Breast epithelium (tissue), 4 donors: ENCODE data around the gene HSPA4. TPM values are rescaled to one million over a fixed set of nuclear protein-coding genes. Genes with fewer than 3 reads are reported as not detected.

Experiments used
- DNase-seq, 2 donors: peaks; one replicate each; pipeline ENCODE4 v3.0.0-alpha.2; 2019; ENCODE audit warnings: low spot score in 2 of 2
- H3K27ac ChIP-seq, 2 donors: fragments of 200-600 bp; sonication (generic) in 1 of 2; one replicate each; pipeline ENCODE4 v1.5.1; 2016 to 2019; ENCODE audit warnings: mild to moderate bottlenecking in 1 of 2
- H3K27me3 ChIP-seq, 2 donors: fragments of 200-600 bp; sonication (generic) in 1 of 2; one replicate each; pipeline versions ENCODE4 v1.5.1 to v1.6.0; 2017 to 2019; ENCODE audit warnings: control low read depth in 1 of 2, mild to moderate bottlenecking in 1 of 2
- H3K36me3 ChIP-seq: fragments of 200-600 bp; one replicate; pipeline ENCODE4 v1.5.1; 2019
- H3K4me1 ChIP-seq, 2 donors: fragments of 200-600 bp; sonication (generic); one replicate each; pipeline ENCODE4 v1.5.1; 2016 to 2019; ENCODE audit warnings: control low read depth in 1 of 2
- H3K4me3 ChIP-seq, 3 donors: fragments of 200-600 bp; sonication (generic); 1 replicate in 2 of 3; 2 replicates in 1 of 3; pipeline ENCODE4 v1.5.1; 2016 to 2019; ENCODE audit warnings: mild to moderate bottlenecking in 3 of 3, moderate library complexity in 2 of 3
- H3K9me3 ChIP-seq, 2 donors: fragments of 200-600 bp; sonication (generic) in 1 of 2; one replicate each; pipeline ENCODE4 v1.5.1; 2016 to 2019; ENCODE audit warnings: control low read depth in 1 of 2
- POLR2A ChIP-seq: fragments of 450-650 bp; IDR thresholded peaks from one replicate; pipeline ENCODE4 v1.6.1; 2016; ENCODE audit warnings: antibody characterized with exemption, mild to moderate bottlenecking, moderate library complexity
- POLR2AphosphoS5 ChIP-seq, 3 donors: sonication (generic); formaldehyde crosslinking; IDR thresholded peaks; one replicate each; pipeline ENCODE4 v1.6.1; 2017; ENCODE audit warnings: antibody characterized with exemption in 3 of 3
- intact Hi-C: fragments of 100-400 bp; cut with DNase I; formaldehyde crosslinking; loops from one replicate; pipeline ENCODE4 v1.15.1; 2023; ENCODE audit warnings: low total_unique reads
- total RNA-seq, 3 donors: library from RNA; depleted of rRNA; stranded (reverse); fragments of >200 nt; gene quantifications; one replicate each; pipeline ENCODE4 v1.1.0, GENCODE V29; 2016
- TF ChIP-seq, protein P1 (sequence below), 3 donors: fragments of 450-650 bp; IDR thresholded peaks; one replicate each; pipeline ENCODE4 v1.5.1; 2016 to 2017; ENCODE audit warnings: antibody characterized with exemption in 3 of 3, mild to moderate bottlenecking in 3 of 3, moderate library complexity in 3 of 3

HSPA4 gene
- total RNA-seq, 3 donors from 2014 or later = 45.6 to 67.2 (median 55.4) TPM

DNA sequence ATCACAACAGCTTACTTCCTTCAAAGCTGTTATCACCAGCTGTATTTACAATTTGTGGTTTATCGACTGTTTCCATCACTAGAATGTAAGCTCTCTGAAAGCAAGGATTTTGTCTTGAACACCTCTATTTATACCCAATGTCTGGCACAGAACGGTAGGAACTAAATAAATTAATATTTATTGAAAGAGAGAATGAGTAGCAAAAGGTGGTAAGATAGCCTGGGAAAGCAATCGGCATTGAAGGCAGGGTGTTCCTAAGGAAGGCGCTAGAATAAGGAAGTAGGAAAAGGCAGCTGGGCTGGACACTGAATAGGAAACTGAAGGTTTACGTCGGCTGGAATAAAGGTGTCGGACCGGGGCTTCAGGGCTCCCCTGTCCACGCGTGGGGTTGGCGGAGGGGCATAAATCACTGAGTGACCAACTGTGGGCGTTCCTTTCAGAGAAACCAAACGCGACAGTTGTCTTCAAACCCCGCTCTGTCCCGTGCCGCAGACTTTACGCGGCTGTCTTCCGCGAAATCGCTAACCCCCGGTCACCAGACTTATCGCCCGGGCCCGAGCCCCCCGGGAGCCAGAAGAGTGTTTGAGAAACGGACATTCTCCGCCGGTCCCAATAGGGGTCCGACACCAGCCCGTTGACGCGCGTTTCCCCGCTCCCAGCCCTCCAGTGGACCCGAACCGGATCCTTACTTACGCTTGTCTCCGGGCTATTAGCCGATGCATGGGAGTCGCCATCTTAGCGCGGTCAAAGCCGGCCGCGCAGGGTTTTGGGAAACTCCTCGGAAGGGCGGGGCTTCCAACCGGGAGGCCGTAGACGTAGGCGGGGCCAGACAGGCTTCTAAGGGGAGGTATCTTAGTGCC, 25.8 kb upstream of the HSPA4 start, which contains the start of gene ZCCHC10:
TSS of gene ZCCHC10 (minus strand) at position 746 of the 860 bp plus-strand sequence. CDS start at position 734, 12 bp downstream.
- Histone ChIP-seq H3K27me3 (no peaks in the 10 kb centered on the region), H3K4me3 (peak within 1 kb of the TSS; percentile 61 to 93 (median 88)), H3K4me1 (peaks cover 0 to 10% of the 10 kb centered on the region in 2 donors), H3K9me3 (no peaks in the 10 kb centered on the region), H3K27ac (peak within 1 kb of the TSS; percentile 95 to 97), H3K36me3 (no peaks in the 10 kb centered on the region)
- DNase-seq = peak; percentile 88 to 89
- TF ChIP-seq, protein P1, sequence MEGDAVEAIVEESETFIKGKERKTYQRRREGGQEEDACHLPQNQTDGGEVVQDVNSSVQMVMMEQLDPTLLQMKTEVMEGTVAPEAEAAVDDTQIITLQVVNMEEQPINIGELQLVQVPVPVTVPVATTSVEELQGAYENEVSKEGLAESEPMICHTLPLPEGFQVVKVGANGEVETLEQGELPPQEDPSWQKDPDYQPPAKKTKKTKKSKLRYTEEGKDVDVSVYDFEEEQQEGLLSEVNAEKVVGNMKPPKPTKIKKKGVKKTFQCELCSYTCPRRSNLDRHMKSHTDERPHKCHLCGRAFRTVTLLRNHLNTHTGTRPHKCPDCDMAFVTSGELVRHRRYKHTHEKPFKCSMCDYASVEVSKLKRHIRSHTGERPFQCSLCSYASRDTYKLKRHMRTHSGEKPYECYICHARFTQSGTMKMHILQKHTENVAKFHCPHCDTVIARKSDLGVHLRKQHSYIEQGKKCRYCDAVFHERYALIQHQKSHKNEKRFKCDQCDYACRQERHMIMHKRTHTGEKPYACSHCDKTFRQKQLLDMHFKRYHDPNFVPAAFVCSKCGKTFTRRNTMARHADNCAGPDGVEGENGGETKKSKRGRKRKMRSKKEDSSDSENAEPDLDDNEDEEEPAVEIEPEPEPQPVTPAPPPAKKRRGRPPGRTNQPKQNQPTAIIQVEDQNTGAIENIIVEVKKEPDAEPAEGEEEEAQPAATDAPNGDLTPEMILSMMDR (IDR thresholded peaks at IDR 0.05) = no peak
- peak; percentile 67 to 72 (median 71) for TF ChIP-seq POLR2AphosphoS5 (IDR thresholded peaks at IDR 0.05)
- peak; percentile 25 for TF ChIP-seq POLR2A
- intact Hi-C loops = no loop called here

DNA sequence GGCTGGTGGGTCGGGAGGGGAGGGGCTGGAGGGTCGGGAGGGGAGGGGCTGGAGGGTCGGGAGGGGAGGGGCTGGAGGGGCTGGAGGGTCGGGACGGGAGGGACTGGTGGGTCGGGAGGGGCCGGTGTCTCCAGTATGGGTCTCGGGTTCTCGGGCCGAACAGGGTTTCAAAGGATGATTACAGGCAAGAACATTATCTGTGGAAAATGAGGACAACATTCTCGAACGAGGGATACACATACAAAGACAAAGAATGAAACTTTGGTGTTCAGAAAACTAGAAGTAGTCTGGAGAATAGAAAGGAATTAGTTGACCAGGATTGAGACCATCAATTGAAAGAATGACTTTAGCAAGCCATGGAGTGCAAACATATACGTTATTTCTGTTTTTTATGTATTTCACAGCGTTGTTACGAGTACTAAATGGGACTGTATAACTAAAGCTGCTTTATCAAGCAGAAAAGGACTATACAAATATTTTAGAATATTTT, 25.1 kb upstream of the HSPA4 start:
- Histone ChIP-seq H3K9me3 (no peaks in the 10 kb centered on the region), H3K27me3 (no peaks in the 10 kb centered on the region), H3K4me1 (peaks cover 0 to 10% of the 10 kb centered on the region in 2 donors), H3K4me3 (peak overlapping the region; percentile 61 to 93 (median 88)), H3K36me3 (no peaks in the 10 kb centered on the region), H3K27ac (peak overlapping the region; percentile 95 to 97)
- intact Hi-C loops = no loop called here
- TF ChIP-seq POLR2AphosphoS5 (IDR thresholded peaks at IDR 0.05) = no peak
- TF ChIP-seq, protein P1 (IDR thresholded peaks at IDR 0.05) = no peak
- no peak for TF ChIP-seq POLR2A
- DNase-seq = no peak

DNA sequence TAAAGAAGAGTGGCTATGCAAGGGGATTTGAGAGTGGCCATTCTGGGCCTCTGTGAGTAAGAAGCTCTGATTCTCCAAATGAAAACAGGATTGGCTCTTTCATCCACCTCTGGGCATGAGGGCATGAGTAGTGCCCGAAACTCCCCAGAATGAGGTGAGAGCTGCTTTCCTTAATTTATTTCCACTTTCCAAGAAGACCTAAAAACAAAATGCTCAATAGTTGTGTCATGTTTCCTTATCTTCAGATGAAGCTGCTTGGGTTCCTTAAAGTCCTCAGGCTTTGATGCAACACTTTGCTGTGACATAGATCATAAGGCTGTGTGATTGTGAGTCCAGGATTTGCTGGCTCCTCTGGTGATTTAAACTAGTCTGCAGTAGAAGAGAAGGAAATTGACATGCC, 22.4 kb upstream of the HSPA4 start:
- Histone ChIP-seq H3K36me3 (no peaks in the 10 kb centered on the region), H3K9me3 (no peaks in the 10 kb centered on the region), H3K27me3 (no peaks in the 10 kb centered on the region), H3K4me3 (no peak overlapping the region), H3K4me1 (peaks cover 0 to 7% of the 10 kb centered on the region in 2 donors), H3K27ac (no peak overlapping the region)
- TF ChIP-seq POLR2A = no peak
- TF ChIP-seq, protein P1 (IDR thresholded peaks at IDR 0.05) = no peak
- no peak for TF ChIP-seq POLR2AphosphoS5 (IDR thresholded peaks at IDR 0.05)
- no peak for DNase-seq
- intact Hi-C loops = no loop called here

DNA sequence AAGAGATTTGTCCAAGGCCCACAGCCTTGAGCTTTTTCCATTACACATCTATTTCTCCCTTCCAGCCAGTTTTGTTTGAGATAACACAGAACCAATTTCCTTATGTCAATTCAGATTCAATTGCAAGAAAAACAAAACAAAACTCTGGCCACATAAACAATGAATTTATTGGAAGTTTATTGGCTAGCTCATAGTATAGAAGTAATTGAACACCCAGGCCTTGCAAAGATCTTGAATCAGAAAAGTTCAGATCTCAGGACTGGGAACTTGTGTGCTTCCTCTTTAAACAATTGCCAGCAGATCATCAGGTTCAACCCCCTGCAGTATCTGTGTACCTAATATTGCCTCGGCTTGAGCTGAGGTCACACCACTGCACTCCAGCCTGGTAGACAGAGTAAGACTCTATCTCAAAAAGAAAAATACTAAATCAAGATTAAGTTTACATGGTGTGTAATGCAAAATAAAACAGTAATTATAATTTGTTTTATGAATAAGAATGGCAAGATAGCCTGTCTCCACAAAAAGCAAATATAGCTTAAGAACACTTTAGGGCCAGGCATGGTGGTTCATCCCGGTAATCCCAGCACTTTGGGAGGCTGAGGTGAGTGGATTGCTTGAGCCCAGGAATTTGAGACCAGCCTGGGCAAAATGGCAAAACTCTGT, 21.3 kb upstream of the HSPA4 start:
- Histone ChIP-seq H3K36me3 (no peaks in the 10 kb centered on the region), H3K27me3 (no peaks in the 10 kb centered on the region), H3K27ac (no peak overlapping the region), H3K9me3 (no peaks in the 10 kb centered on the region), H3K4me3 (no peak overlapping the region), H3K4me1 (peaks cover 0 to 2% of the 10 kb centered on the region in 2 donors)
- no peak for DNase-seq
- intact Hi-C loops = no loop called here
- TF ChIP-seq POLR2A = no peak
- TF ChIP-seq POLR2AphosphoS5 (IDR thresholded peaks at IDR 0.05) = no peak
- TF ChIP-seq, protein P1 (IDR thresholded peaks at IDR 0.05) = no peak
